Measurements from ENCODE around the gene MSRB1. TPM values are rescaled to one million over a fixed set of nuclear protein-coding genes. Genes with fewer than 3 reads are reported as not detected.

MSRB1 gene
- total RNA-seq, 4 donors from 2014 or later: 17.3 to 46.6 (median 38.3) TPM

GRCh38 chr16:1980770-1981087 is 37.7 kb upstream of the MSRB1 start:
- peak overlapping the region in 1 of 4 donors; percentile 61 for H3K4me3 ChIP-seq

DNA sequence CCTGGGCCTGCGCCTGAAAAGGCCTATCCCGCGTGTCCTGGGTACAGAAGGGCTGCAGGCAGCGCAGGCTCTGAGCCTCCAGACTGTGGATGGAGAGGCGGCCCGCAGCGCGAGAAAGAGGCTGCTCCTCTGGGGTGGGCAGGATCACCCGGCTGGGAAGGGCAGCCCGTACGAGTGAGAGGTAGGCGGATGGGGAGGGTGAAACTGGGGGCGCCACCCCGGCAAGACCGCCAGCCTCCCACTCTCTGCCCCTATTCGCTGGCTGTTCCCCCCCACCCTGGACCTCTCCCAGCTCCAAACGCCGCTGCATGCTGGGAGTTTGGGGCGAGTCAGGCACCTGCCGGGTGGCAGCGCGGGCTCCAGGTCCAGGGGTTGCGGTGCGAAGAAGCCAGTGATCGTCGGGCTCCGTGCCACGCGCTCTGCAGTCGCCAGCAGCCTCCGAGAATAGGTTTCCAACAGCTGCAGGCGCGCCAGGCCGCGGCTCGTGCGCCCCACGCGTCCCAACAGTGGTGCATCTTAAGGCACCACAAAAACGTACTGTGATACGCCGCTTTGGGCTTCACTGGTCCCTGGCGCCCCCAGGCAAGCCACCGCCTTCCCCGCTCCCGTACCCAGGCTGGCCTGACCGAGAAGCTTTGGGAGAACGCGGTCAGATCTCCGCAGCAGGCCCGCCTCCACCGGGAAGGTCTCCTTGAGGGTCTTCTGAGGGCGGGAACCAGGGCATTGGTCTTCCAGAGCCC is 37.2 kb upstream of the MSRB1 start:
- Histone ChIP-seq H3K27ac (peak overlapping the region in 3 of 4 donors; percentile 77 to 88 (median 88)), H3K9me3 (no peaks in the 10 kb centered on the region), H3K4me1 (peaks cover 0 to 53% (median 14%) of the 10 kb centered on the region in 4 donors), H3K36me3 (peaks cover 0 to 34% (median 0%) of the 10 kb centered on the region in 3 donors), H3K4me3 (peak overlapping the region in 2 of 4 donors; percentile 61 to 72), H3K27me3 (no peaks in the 10 kb centered on the region)
- DNase-seq: peak in 1 of 3 donors; percentile 72
- no peak for TF ChIP-seq POLR2A (IDR thresholded peaks at IDR 0.05)

More at GRCh38 chr16:1980770-1981087, 37.7 kb upstream of the MSRB1 start:
- H3K36me3 ChIP-seq: peaks cover 0 to 31% (median 0%) of the 10 kb centered on the region in 3 donors
- no peaks in the 10 kb centered on the region for H3K27me3 ChIP-seq
- H3K9me3 ChIP-seq: no peaks in the 10 kb centered on the region
- H3K4me1 ChIP-seq: peaks cover 0 to 58% (median 17%) of the 10 kb centered on the region in 4 donors
- no peak for DNase-seq
- peak overlapping the region in 2 of 4 donors; percentile 88 to 97 for H3K27ac ChIP-seq
- TF ChIP-seq POLR2A (IDR thresholded peaks at IDR 0.05) (no peak), CTCF (IDR thresholded peaks at IDR 0.05) (no peak)

GRCh38 chr16:1979271-1980029 is 36.5 kb upstream of the MSRB1 start:
- H3K36me3 ChIP-seq: peaks cover 0 to 41% (median 0%) of the 10 kb centered on the region in 3 donors
- TF ChIP-seq POLR2A (IDR thresholded peaks at IDR 0.05): peak; percentile 79 to 80
- TF ChIP-seq CTCF (IDR thresholded peaks at IDR 0.05): peak in 1 of 6 experiments; percentile 2
- peak in 2 of 3 donors; percentile 92 to 96 for DNase-seq
- no peaks in the 10 kb centered on the region for H3K27me3 ChIP-seq
- peak overlapping the region in 3 of 4 donors; percentile 21 to 72 (median 61) for H3K4me3 ChIP-seq
- H3K4me1 ChIP-seq: peaks cover 0 to 45% (median 8%) of the 10 kb centered on the region in 4 donors
- H3K9me3 ChIP-seq: no peaks in the 10 kb centered on the region
- H3K27ac ChIP-seq: peak overlapping the region in 3 of 4 donors; percentile 77 to 88 (median 88)

GRCh38 chr16:1978476-1979120 is 35.6 kb upstream of the MSRB1 start:
- no peak for TF ChIP-seq CTCF (IDR thresholded peaks at IDR 0.05)
- no peak for TF ChIP-seq POLR2A (IDR thresholded peaks at IDR 0.05)
- Histone ChIP-seq H3K27ac (peak overlapping the region in 3 of 4 donors; percentile 77 to 88 (median 88)), H3K4me1 (peaks cover 0 to 46% (median 6%) of the 10 kb centered on the region in 4 donors), H3K27me3 (no peaks in the 10 kb centered on the region), H3K36me3 (peaks cover 0 to 47% (median 0%) of the 10 kb centered on the region in 3 donors), H3K9me3 (no peaks in the 10 kb centered on the region), H3K4me3 (peak overlapping the region in 3 of 4 donors; percentile 21 to 72 (median 61))
- DNase-seq: peak in 1 of 3 donors; percentile 57

DNA sequence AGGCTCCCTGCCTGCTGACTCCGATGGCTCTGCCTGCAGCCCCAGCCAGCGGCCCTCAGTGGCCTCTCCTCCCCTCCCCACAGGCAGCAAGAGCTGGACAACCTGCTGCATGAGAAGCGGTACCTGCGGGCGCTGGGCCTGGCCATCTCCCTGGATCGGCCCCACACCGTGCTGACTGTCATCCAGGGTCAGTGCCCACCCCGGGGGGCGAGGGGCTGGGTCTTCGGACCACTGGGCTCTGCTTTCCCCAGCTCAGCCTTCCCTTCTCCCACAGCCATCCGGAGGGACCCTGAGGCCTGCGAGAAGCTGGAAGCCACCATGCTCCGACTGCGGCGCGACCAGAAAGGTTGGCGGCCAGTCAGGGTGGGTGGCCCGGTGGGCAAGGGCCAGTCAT is 34.9 kb upstream of the MSRB1 start:
- H3K36me3 ChIP-seq: peaks cover 0 to 47% (median 0%) of the 10 kb centered on the region in 3 donors
- H3K9me3 ChIP-seq: no peaks in the 10 kb centered on the region
- DNase-seq: no peak
- no peak overlapping the region for H3K27ac ChIP-seq
- TF ChIP-seq CTCF (IDR thresholded peaks at IDR 0.05): no peak
- TF ChIP-seq POLR2A (IDR thresholded peaks at IDR 0.05): no peak
- peaks cover under 1 to 46% (median 5%) of the 10 kb centered on the region in 4 donors for H3K4me1 ChIP-seq
- H3K27me3 ChIP-seq: no peaks in the 10 kb centered on the region
- H3K4me3 ChIP-seq: no peak overlapping the region

Data from Peyer's patch (tissue), 4 donors.